Panc1 (cell line): Measurements from ENCODE around the gene FLVCR1. TPM values are rescaled to one million over a fixed set of nuclear protein-coding genes. Genes with fewer than 3 reads are reported as not detected.
"Not testable (repeated sequence)": the region's sequence is repeated elsewhere in the genome, so short reads cannot be mapped to it uniquely, and the experiment has no call there.

Source experiments
- ATAC-seq: fragments of 200-7000 bp; cut with Tn5 transposase; 2 replicates; pipeline ENCODE4 v1.9.1; 2020; ENCODE audit warnings: mild to moderate bottlenecking, moderate library complexity
- BruUV-seq: library from RNA; stranded (reverse); fragments of 400-500 nt; replicated peaks from 2 replicates; lab custom pipeline; 2021; lab: Mats Ljungman, UMichigan
- CTCF ChIA-PET: fragments of 300-600 bp; sonication (Branson Sonifier 250); formaldehyde crosslinking; loops from one replicate; lab custom pipeline; 2022; ENCODE audit warnings: antibody characterized with exemption; lab: Charles Lee
- POLR2A ChIA-PET: fragments of 300-600 bp; sonication (Branson Sonifier 250); formaldehyde crosslinking; loops from one replicate; lab custom pipeline; 2022; ENCODE audit warnings: antibody characterized with exemption; lab: Charles Lee
- DNase-seq: peaks from one replicate; pipeline ENCODE4 v3.0.0-alpha.2; 2010; ENCODE audit warnings: low read depth, low spot score
- H3K27ac ChIP-seq: 2 replicates; pipeline ENCODE4 v1.5.1; 2011; ENCODE audit warnings: mild to moderate bottlenecking, low read length, inconsistent platforms
- H3K27me3 ChIP-seq: fragments of 200-500 bp; sonication (Bioruptor generic); 2 replicates; pipeline ENCODE4 v1.6.0; 2014; ENCODE audit warnings: low read length, inconsistent platforms; ENCODE audit not compliant: control insufficient read depth, insufficient read depth
- H3K36me3 ChIP-seq: fragments of 200-500 bp; sonication (Bioruptor generic); 2 replicates; pipeline ENCODE4 v1.5.1; 2014; ENCODE audit warnings: inconsistent platforms, mild to moderate bottlenecking, low read length, moderate library complexity; ENCODE audit not compliant: control insufficient read depth, insufficient read depth
- H3K4me1 ChIP-seq: 2 replicates; pipeline ENCODE4 v1.5.1; 2011; ENCODE audit warnings: inconsistent platforms, mild to moderate bottlenecking, low read length, moderate library complexity; ENCODE audit not compliant: control insufficient read depth, insufficient read depth
- H3K4me3 ChIP-seq, 2 experiments: 2 replicates each; pipeline ENCODE4 v1.5.1; 2011 to 2012; ENCODE audit warnings: low read depth in 2 of 2, low read length in 2 of 2, mild to moderate bottlenecking in 2 of 2, inconsistent platforms in 1 of 2, moderate library complexity in 1 of 2
- H3K9me3 ChIP-seq: fragments of 200-500 bp; sonication (Bioruptor generic); 2 replicates; pipeline ENCODE4 v1.5.1; 2014; ENCODE audit warnings: low read depth, mild to moderate bottlenecking, inconsistent platforms, low read length, moderate library complexity; ENCODE audit not compliant: control insufficient read depth, insufficient read depth
- CTCF ChIP-seq: fragments of 450-650 bp; IDR thresholded peaks from 2 replicates; pipeline ENCODE4 v1.5.1; 2017; ENCODE audit warnings: mild to moderate bottlenecking
- POLR2AphosphoS5 ChIP-seq: IDR thresholded peaks from 2 replicates; pipeline ENCODE4 v1.6.1; 2012; ENCODE audit warnings: mild to moderate bottlenecking, low read depth, low read length, moderate library complexity
- REST ChIP-seq, 2 experiments: IDR thresholded peaks; 2 replicates each; pipeline ENCODE4 v1.6.1; 2011 to 2012; ENCODE audit warnings: low read depth in 2 of 2, control low read depth in 1 of 2, low read length in 1 of 2, mild to moderate bottlenecking in 1 of 2, moderate library complexity in 1 of 2; ENCODE audit not compliant: insufficient read depth in 1 of 2
- SIN3A ChIP-seq: IDR thresholded peaks from 2 replicates; pipeline ENCODE4 v1.6.1; 2012; ENCODE audit warnings: low read depth, mild to moderate bottlenecking, low read length, moderate library complexity, borderline replicate concordance; ENCODE audit not compliant: insufficient read depth
- TCF7L2 ChIP-seq: IDR thresholded peaks from 2 replicates; pipeline ENCODE4 v1.6.1; 2011; ENCODE audit warnings: mild to moderate bottlenecking, low read depth, low read length, inconsistent platforms
- in situ Hi-C: cut with HindIII; loops from 2 replicates; pipeline ENCODE4 v1.10.0; 2016; ENCODE audit warnings: low sequenced_read_pairs, low pct_unique_long_range_greater_than_20kb
- intact Hi-C: fragments of 100-400 bp; cut with micrococcal nuclease; formaldehyde crosslinking; loops from one replicate; pipeline ENCODE4 v1.10.0; 2022; ENCODE audit not compliant: unreplicated experiment
- total RNA-seq: library from RNA; stranded (reverse); gene quantifications from one replicate; pipeline ENCODE4 v1.2.1, GENCODE V29; 2021; ENCODE audit not compliant: unreplicated experiment

Gene FLVCR1
- total RNA-seq, 1 experiment from 2014 or later: 21.4 TPM

- BruUV-seq: no TSS peak
- ChIA-PET CTCF (no interaction called here), POLR2A (no interaction called here)
- TF ChIP-seq SIN3A: no peak
- TF ChIP-seq CTCF: no peak
- TF ChIP-seq REST (IDR thresholded peaks at IDR 0.05; ENCODE audit: insufficient read depth in 1 of 2, low read depth in 2 of 2, low read length in 1 of 2): no peak
- no peak for TF ChIP-seq POLR2AphosphoS5
- no peak for TF ChIP-seq TCF7L2
- ATAC-seq: no peak
- intact Hi-C loops (no loop called here), in situ Hi-C loops (no loop called here)
- Histone ChIP-seq H3K36me3 (no peaks in the 10 kb centered on the region), H3K4me3 (no peak overlapping the region), H3K9me3 (peaks cover 12% of the 10 kb centered on the region), H3K27ac (no peak overlapping the region), H3K27me3 (no peaks in the 10 kb centered on the region), H3K4me1 (no peaks in the 10 kb centered on the region)
- DNase-seq: no peak
These were observed 29.7 kb upstream of the FLVCR1 start for GRCh38 chr1:212828395-212828794.

GRCh38 chr1:212833211-212834207 lies 24.6 kb upstream of the FLVCR1 start:
- CTCF ChIA-PET, DNase-seq, H3K27me3 ChIP-seq, H3K9me3 ChIP-seq, H3K36me3 ChIP-seq, H3K4me1 ChIP-seq, H3K27ac ChIP-seq, H3K4me3 ChIP-seq, in situ Hi-C loops, ATAC-seq, intact Hi-C loops, POLR2A ChIA-PET, BruUV-seq: not testable (repeated sequence)

GRCh38 chr1:212838145-212838544 lies 19.9 kb upstream of the FLVCR1 start:
- no peaks in the 10 kb centered on the region for H3K4me1 ChIP-seq
- DNase-seq (no peak), ATAC-seq (no peak)
- no peak overlapping the region for H3K27ac ChIP-seq
- intact Hi-C loops: no loop called here
- POLR2A ChIA-PET: no interaction called here
- TF ChIP-seq SIN3A (no peak), TCF7L2 (no peak), POLR2AphosphoS5 (no peak), REST (IDR thresholded peaks at IDR 0.05; ENCODE audit: insufficient read depth in 1 of 2, low read depth in 2 of 2, low read length in 1 of 2) (no peak), CTCF (no peak)
- no peaks in the 10 kb centered on the region for H3K36me3 ChIP-seq
- H3K9me3 ChIP-seq: no peaks in the 10 kb centered on the region
- BruUV-seq: no TSS peak
- CTCF ChIA-PET: no interaction called here
- H3K27me3 ChIP-seq: no peaks in the 10 kb centered on the region
- in situ Hi-C loops: no loop called here
- no peak overlapping the region for H3K4me3 ChIP-seq
